ENCODE results near the gene TRPC4AP.
"Not testable (repeated sequence)": the region's sequence is repeated elsewhere in the genome, so short reads cannot be mapped to it uniquely, and the experiment has no call there.

Gene TRPC4AP

DNA sequence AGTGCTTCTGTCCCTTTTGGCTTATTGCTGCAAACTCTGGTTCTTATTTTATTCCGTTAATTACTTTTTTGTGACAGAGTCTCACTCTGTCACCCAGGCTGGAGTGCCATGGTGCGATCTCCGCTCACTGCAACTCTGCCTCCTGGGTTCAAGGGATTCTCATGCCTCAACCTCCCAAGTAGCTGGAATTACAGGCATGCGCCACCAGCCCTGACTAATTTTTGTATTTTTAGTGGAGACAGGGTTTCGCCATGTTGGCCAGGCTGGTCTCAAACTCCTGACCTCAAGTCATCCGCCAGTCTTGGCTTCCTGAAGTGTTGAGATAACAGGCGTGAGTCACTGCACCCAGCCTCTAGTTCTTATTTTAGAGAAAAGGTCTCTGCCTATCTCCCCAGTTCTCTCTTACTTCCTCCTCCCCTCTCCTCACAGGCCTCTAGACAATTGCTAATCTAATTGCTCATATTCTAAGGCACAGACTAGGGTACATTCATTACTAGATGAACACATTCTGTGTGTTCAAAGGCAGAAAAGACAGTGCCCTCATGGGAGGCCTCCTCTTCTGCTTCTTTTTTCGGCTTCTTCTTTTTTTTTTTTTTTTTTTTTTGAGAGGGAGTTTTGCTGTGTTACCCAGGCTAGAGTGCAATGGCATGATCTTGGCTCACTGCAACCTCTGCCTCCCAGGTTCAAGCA, 27.6 kb upstream of the TRPC4AP start:
- H3K9me3 ChIP-seq (ENCODE audit: low read length), result no peaks in the 10 kb centered on the region
- peaks cover 40% of the 10 kb centered on the region for H3K36me3 ChIP-seq (ENCODE audit: insufficient read depth, low read length)
- no peaks in the 10 kb centered on the region for H3K27me3 ChIP-seq (ENCODE audit: control insufficient read depth in 1 of 2, insufficient read depth in 2 of 2, low read length in 2 of 2)
- no peak overlapping the region for H3K9ac ChIP-seq (ENCODE audit: low read length)
- no peak overlapping the region for H3K27ac ChIP-seq (ENCODE audit: low read depth, low read length)
- no peaks in the 10 kb centered on the region for H3K4me1 ChIP-seq (ENCODE audit: insufficient read depth, low read length)
- no peak overlapping the region for H3K4me3 ChIP-seq (ENCODE audit: low read depth in 1 of 2, low read length in 2 of 2)

DNA sequence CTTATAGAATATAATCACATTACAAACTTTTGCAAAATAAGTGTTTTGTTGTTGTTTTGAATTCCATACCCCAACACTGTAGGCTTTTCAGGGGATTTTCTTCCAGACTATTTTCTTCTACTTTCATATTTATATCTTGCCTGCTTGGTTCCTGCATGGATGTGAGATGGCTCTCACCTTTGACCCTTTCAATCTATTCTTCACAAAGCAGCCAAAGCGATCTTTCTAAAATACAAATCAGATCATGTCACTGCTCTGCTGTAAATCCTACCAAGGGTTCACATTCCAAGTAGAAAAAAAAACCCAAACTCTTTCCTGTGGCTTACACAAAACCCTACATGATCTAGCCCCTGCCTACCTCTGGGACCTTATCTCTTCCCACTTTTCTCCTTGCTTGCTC, 25.0 kb upstream of the TRPC4AP start:
- Histone ChIP-seq H3K27me3 (ENCODE audit: control insufficient read depth in 1 of 2, insufficient read depth in 2 of 2, low read length in 2 of 2) (no peaks in the 10 kb centered on the region), H3K9ac (ENCODE audit: low read length) (no peak overlapping the region), H3K9me3 (ENCODE audit: low read length) (no peaks in the 10 kb centered on the region), H3K4me3 (ENCODE audit: low read depth in 1 of 2, low read length in 2 of 2) (no peak overlapping the region), H3K36me3 (ENCODE audit: insufficient read depth, low read length) (peaks cover 25% of the 10 kb centered on the region), H3K27ac (ENCODE audit: low read depth, low read length) (no peak overlapping the region), H3K4me1 (ENCODE audit: insufficient read depth, low read length) (no peaks in the 10 kb centered on the region)

DNA sequence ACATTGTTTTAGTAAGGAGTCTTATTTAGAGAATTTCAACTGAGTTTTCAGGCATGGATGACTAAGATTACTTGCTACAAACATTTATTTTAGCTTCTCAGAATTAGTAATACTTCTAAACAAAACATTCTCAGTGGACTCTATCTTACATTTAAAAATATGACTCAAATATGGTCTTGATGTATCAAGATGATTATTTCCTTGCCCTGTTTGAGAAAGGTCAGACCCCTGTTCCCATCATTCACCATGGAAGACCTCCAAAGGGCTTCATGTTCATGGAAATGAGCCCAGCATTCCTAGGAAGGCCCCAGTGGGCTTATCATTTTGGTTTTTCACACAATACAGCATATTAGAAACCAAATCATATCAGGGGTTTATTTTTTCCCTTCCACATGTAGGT, 24.6 kb upstream of the TRPC4AP start:
- no peaks in the 10 kb centered on the region for H3K4me1 ChIP-seq (ENCODE audit: insufficient read depth, low read length)
- H3K4me3 ChIP-seq (ENCODE audit: low read depth in 1 of 2, low read length in 2 of 2), result no peak overlapping the region
- H3K27me3 ChIP-seq (ENCODE audit: control insufficient read depth in 1 of 2, insufficient read depth in 2 of 2, low read length in 2 of 2), result no peaks in the 10 kb centered on the region
- H3K9me3 ChIP-seq (ENCODE audit: low read length), result no peaks in the 10 kb centered on the region
- H3K36me3 ChIP-seq (ENCODE audit: insufficient read depth, low read length), result peaks cover 22% of the 10 kb centered on the region
- no peak overlapping the region for H3K9ac ChIP-seq (ENCODE audit: low read length)
- no peak overlapping the region for H3K27ac ChIP-seq (ENCODE audit: low read depth, low read length)

DNA sequence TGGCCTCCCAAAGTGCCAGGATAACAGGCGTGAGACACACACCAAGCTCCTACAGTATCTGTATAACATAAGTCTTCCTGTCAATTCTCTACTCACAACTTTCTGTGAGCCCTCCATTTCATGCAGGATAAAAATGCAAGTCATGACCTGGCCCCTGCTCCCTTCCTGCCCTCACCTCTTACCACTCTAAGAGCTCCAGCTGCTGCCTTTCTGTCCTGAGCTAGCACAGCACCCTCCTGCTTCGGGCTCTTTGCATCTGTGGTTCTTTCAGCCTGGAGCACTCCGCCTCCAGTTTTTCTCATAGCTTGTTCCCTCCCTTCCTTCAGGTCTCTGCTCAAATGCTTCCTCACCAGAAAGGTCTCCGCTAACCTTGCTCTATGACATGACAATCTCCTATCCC, 23.7 kb upstream of the TRPC4AP start:
- peaks cover 17% of the 10 kb centered on the region for H3K36me3 ChIP-seq (ENCODE audit: insufficient read depth, low read length)
- no peak overlapping the region for H3K27ac ChIP-seq (ENCODE audit: low read depth, low read length)

DNA sequence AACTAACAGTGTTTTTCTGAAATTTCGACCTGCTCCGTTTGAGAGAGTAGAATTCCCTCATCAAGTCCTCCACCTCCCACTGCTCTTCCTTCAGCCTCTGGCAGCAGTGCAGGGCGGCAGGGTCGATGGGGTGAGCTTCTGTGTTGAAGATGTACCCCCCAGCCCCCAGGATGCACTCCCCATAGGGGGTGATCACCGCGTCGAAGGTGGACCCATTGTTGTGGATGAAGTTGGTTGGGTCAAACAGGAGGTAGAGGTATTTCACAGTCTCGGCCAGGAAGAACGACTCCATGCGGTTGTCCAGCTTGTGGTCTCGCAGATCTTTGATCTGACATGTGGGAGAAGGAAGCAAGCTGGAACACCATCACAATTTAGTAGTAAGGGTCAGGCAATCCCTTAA, 23.0 kb upstream of the TRPC4AP start:
- Histone ChIP-seq H3K27me3 (ENCODE audit: control insufficient read depth in 1 of 2, insufficient read depth in 2 of 2, low read length in 2 of 2) (no peaks in the 10 kb centered on the region), H3K36me3 (ENCODE audit: insufficient read depth, low read length) (peaks cover 15% of the 10 kb centered on the region), H3K4me1 (ENCODE audit: insufficient read depth, low read length) (no peaks in the 10 kb centered on the region), H3K4me3 (ENCODE audit: low read depth in 1 of 2, low read length in 2 of 2) (no peak overlapping the region), H3K27ac (ENCODE audit: low read depth, low read length) (no peak overlapping the region), H3K9ac (ENCODE audit: low read length) (no peak overlapping the region), H3K9me3 (ENCODE audit: low read length) (no peaks in the 10 kb centered on the region)

More for the DNA sequence above, 23.7 kb upstream of the TRPC4AP start:
- Histone ChIP-seq H3K4me1 (ENCODE audit: insufficient read depth, low read length) (no peaks in the 10 kb centered on the region), H3K4me3 (ENCODE audit: low read depth in 1 of 2, low read length in 2 of 2) (no peak overlapping the region), H3K9ac (ENCODE audit: low read length) (no peak overlapping the region), H3K27me3 (ENCODE audit: control insufficient read depth in 1 of 2, insufficient read depth in 2 of 2, low read length in 2 of 2) (no peaks in the 10 kb centered on the region), H3K9me3 (ENCODE audit: low read length) (no peaks in the 10 kb centered on the region)

DNA sequence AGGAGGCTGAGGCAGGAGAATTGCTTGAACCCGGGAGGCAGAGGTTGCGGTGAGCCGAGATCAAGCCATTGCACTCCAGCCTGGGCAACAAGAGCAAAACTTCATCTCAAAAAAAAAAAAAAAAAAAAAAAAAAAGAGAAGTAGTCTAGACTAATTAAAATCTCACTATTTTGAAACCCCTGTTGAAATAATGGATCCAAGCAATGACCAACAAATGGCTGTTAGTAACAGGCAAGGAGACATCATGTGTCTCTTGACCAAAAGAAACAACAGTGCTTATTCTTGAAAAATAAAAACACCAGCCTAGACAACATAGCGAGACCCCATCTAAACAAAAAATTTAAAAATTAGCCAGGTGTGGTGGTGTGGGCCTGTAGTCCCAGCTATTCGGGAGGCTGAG, 19.7 kb upstream of the TRPC4AP start:
- H3K4me3 ChIP-seq (ENCODE audit: low read depth in 1 of 2, low read length in 2 of 2); H3K27me3 ChIP-seq (ENCODE audit: control insufficient read depth in 1 of 2, insufficient read depth in 2 of 2, low read length in 2 of 2); H3K36me3 ChIP-seq (ENCODE audit: insufficient read depth, low read length); H3K4me1 ChIP-seq (ENCODE audit: insufficient read depth, low read length); H3K9ac ChIP-seq (ENCODE audit: low read length); H3K27ac ChIP-seq (ENCODE audit: low read depth, low read length); H3K9me3 ChIP-seq (ENCODE audit: low read length): not testable (repeated sequence)

DNA sequence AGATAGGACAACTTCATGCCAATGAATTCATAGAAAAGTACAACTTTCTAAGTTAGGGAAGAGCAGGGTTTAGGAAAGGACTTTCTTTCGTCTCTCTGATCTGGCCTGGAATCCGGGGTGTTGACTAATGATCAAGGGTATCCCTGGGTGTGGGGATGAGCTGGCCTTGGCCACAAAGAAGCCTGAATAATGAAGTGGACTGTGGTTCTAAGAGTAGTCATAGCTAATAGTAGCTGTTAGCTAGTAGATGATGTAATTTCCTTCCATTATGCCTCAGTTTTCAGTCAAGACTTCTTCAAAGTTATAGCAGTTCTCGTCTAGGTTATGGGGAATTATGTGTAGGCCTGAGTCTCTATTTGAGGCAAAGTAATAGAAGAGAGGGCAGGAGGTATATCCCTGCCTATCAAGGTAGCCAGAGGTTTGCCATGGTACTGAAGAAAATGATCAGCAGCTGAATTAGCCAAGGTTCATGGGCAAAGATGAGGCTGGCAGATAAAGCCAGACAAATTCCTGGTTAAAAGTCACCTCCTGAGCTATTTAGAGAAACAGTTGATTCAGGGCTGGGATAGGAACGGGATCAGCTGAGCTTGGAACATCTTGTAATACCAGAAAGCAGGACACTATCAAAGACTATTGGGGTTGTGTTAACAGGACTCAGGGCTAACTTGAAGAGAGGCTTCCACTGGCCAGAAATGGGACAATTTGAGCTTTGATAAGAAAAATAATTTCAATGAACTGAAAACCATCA, 18.7 kb upstream of the TRPC4AP start:
- no peaks in the 10 kb centered on the region for H3K4me1 ChIP-seq (ENCODE audit: insufficient read depth, low read length)
- H3K9me3 ChIP-seq (ENCODE audit: low read length), result no peaks in the 10 kb centered on the region
- no peak overlapping the region for H3K27ac ChIP-seq (ENCODE audit: low read depth, low read length)
- H3K36me3 ChIP-seq (ENCODE audit: insufficient read depth, low read length), result no peaks in the 10 kb centered on the region
- no peak overlapping the region for H3K9ac ChIP-seq (ENCODE audit: low read length)
- no peak overlapping the region for H3K4me3 ChIP-seq (ENCODE audit: low read depth in 1 of 2, low read length in 2 of 2)
- H3K27me3 ChIP-seq (ENCODE audit: control insufficient read depth in 1 of 2, insufficient read depth in 2 of 2, low read length in 2 of 2), result no peaks in the 10 kb centered on the region

DNA sequence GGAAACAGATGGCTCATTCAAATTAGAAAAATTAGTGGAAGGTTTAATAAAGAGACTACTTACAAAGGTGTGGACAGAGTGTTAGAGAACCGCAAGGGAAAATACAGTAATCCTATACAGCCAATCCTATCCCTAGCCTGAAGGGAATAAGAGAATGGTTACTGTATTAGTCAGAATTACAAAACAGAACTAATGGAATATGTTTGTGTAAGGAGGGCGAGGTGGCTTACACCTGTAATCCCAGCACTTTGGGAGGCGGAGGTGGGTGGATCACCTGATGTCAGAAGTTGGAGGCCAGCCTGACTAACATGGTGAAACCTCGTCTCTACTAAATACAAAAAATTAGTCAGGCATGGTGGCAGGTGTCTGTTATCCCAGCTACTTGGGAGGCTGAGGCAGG, 16.3 kb upstream of the TRPC4AP start:
- Histone ChIP-seq H3K9ac (ENCODE audit: low read length) (no peak overlapping the region), H3K36me3 (ENCODE audit: insufficient read depth, low read length) (no peaks in the 10 kb centered on the region), H3K4me3 (ENCODE audit: low read depth in 1 of 2, low read length in 2 of 2) (no peak overlapping the region), H3K27ac (ENCODE audit: low read depth, low read length) (no peak overlapping the region), H3K4me1 (ENCODE audit: insufficient read depth, low read length) (no peaks in the 10 kb centered on the region), H3K27me3 (ENCODE audit: control insufficient read depth in 1 of 2, insufficient read depth in 2 of 2, low read length in 2 of 2) (no peaks in the 10 kb centered on the region), H3K9me3 (ENCODE audit: low read length) (no peaks in the 10 kb centered on the region)

DNA sequence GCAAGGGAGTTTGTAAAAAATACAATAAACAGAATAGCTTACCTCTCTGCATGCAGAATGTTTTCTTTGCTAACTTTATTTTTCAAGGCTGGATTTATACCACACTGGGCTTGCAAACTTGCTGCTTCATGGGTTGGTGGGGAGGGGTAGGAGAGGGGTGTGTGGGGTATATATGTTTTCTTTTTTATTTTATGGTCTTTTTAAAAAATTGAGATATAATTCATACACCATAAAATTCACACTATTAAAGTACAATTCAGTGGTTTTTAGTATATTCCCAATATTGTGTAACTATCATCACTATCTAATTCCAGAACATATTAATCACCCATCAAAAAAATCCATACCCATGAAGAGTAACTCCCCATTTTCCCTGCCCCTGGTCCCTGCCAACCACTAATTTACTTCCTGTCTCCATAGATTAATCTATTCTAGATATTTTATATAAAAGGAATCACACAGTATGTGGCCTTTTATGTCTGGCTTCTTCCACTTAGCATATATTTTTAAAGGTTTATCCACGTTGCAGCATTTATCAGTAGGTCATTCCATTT, 14.3 kb upstream of the TRPC4AP start:
- Histone ChIP-seq H3K27me3 (ENCODE audit: control insufficient read depth in 1 of 2, insufficient read depth in 2 of 2, low read length in 2 of 2) (no peaks in the 10 kb centered on the region), H3K36me3 (ENCODE audit: insufficient read depth, low read length) (no peaks in the 10 kb centered on the region), H3K27ac (ENCODE audit: low read depth, low read length) (no peak overlapping the region), H3K4me3 (ENCODE audit: low read depth in 1 of 2, low read length in 2 of 2) (no peak overlapping the region), H3K9ac (ENCODE audit: low read length) (no peak overlapping the region), H3K9me3 (ENCODE audit: low read length) (no peaks in the 10 kb centered on the region), H3K4me1 (ENCODE audit: insufficient read depth, low read length) (no peaks in the 10 kb centered on the region)

DNA sequence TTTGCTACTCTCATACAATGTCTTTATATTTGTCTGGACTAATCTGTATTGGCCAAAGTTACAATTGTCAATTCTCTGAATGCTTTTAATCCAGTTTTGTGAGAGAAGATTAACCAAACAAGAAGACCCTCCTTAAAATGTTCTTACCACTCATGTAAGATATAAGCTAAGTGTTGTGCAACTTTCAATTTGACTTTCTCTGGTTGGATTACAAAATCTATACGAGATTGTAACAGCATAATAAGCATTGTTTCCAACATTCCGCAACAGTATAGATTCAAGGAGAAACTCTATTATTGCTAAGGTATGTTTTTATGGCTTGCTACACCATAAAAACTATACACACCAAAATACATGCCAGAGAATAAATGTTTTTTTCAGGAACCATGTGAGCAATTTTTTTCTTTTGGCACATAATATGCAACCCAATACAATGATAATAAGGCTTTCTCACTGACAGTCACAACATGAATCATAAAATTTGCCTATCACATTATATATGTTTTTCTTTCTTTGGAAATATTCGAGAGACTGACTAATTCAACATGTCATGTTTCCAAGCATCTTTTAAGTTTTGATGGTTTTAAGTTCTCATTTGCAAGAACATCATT, 12.2 kb upstream of the TRPC4AP start:
- no peak overlapping the region for H3K4me3 ChIP-seq (ENCODE audit: low read depth in 1 of 2, low read length in 2 of 2)
- H3K27ac ChIP-seq (ENCODE audit: low read depth, low read length), result no peak overlapping the region
- H3K36me3 ChIP-seq (ENCODE audit: insufficient read depth, low read length), result no peaks in the 10 kb centered on the region
- no peaks in the 10 kb centered on the region for H3K4me1 ChIP-seq (ENCODE audit: insufficient read depth, low read length)
- H3K27me3 ChIP-seq (ENCODE audit: control insufficient read depth in 1 of 2, insufficient read depth in 2 of 2, low read length in 2 of 2), result no peaks in the 10 kb centered on the region
- H3K9ac ChIP-seq (ENCODE audit: low read length), result no peak overlapping the region
- H3K9me3 ChIP-seq (ENCODE audit: low read length), result no peaks in the 10 kb centered on the region

DNA sequence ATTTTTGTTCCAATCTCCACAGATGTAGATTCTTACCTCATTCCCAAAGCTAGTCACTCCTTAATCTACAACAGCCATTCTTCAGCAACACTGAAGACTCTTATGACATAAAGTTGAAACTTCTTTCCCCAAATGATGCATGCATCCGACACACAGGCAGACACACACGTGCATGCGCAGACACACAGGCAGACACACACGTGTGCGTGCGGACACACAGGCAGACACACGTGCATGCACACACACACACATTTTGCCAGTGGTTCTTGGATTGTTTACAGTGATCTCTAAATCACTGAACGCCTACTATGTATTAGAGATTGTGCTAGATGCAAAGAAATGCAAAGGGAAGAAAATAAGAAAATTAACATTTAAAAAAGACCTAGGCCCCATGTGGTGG, 9.0 kb upstream of the TRPC4AP start:
- no peak overlapping the region for H3K9ac ChIP-seq (ENCODE audit: low read length)
- no peak overlapping the region for H3K27ac ChIP-seq (ENCODE audit: low read depth, low read length)
- no peak overlapping the region for H3K4me3 ChIP-seq (ENCODE audit: low read depth in 1 of 2, low read length in 2 of 2)
- H3K27me3 ChIP-seq (ENCODE audit: control insufficient read depth in 1 of 2, insufficient read depth in 2 of 2, low read length in 2 of 2), result no peaks in the 10 kb centered on the region
- H3K36me3 ChIP-seq (ENCODE audit: insufficient read depth, low read length), result no peaks in the 10 kb centered on the region
- no peaks in the 10 kb centered on the region for H3K4me1 ChIP-seq (ENCODE audit: insufficient read depth, low read length)
- H3K9me3 ChIP-seq (ENCODE audit: low read length), result no peaks in the 10 kb centered on the region

Data from muscle layer of colon (tissue), 2 donors.